ENCODE data around the gene DIPK1B.

GRCh38 chr9:136740069-136740468, 27.7 kb downstream of the DIPK1B start:
- TF ChIP-seq, protein P1, sequence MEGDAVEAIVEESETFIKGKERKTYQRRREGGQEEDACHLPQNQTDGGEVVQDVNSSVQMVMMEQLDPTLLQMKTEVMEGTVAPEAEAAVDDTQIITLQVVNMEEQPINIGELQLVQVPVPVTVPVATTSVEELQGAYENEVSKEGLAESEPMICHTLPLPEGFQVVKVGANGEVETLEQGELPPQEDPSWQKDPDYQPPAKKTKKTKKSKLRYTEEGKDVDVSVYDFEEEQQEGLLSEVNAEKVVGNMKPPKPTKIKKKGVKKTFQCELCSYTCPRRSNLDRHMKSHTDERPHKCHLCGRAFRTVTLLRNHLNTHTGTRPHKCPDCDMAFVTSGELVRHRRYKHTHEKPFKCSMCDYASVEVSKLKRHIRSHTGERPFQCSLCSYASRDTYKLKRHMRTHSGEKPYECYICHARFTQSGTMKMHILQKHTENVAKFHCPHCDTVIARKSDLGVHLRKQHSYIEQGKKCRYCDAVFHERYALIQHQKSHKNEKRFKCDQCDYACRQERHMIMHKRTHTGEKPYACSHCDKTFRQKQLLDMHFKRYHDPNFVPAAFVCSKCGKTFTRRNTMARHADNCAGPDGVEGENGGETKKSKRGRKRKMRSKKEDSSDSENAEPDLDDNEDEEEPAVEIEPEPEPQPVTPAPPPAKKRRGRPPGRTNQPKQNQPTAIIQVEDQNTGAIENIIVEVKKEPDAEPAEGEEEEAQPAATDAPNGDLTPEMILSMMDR (IDR thresholded peaks at IDR 0.05; ENCODE audit: insufficient read depth, low read depth, low read length): no peak
- no peak for TF ChIP-seq EZH2 (IDR thresholded peaks at IDR 0.05; ENCODE audit: insufficient read depth, low read length)

Data from astrocyte (in vitro differentiated cells and primary cell).